NCI-H748 (cell line): Measurements from ENCODE around the gene SIDT1.

Experiments used
- DNase-seq: peaks from one replicate; lab custom pipeline; 2025; ENCODE audit not compliant: unreplicated experiment; lab: John Stamatoyannopoulos, UW

Gene SIDT1

GRCh38 chr3:113589971-113590370 is 57.6 kb downstream of the SIDT1 start:
- no peak for DNase-seq

GRCh38 chr3:113590983-113591382 is 58.6 kb downstream of the SIDT1 start:
- DNase-seq: no peak

- peak; percentile 9 for DNase-seq
Observed at GRCh38 chr3:113594066-113594465, 61.7 kb downstream of the SIDT1 start.

GRCh38 chr3:113597596-113598354 is 65.4 kb downstream of the SIDT1 start:
- no peak for DNase-seq

- no peak for DNase-seq
Observed at GRCh38 chr3:113600418-113601182, 68.2 kb downstream of the SIDT1 start.

- no peak for DNase-seq
Observed at GRCh38 chr3:113601240-113601639, 68.9 kb downstream of the SIDT1 start.

GRCh38 chr3:113602256-113602655 is 69.9 kb downstream of the SIDT1 start:
- DNase-seq: no peak

- no peak for DNase-seq
Observed at GRCh38 chr3:113602836-113603235, 70.5 kb downstream of the SIDT1 start.

GRCh38 chr3:113606539-113607218 is 74.3 kb downstream of the SIDT1 start:
- DNase-seq: no peak

GRCh38 chr3:113607219-113607596 is 74.9 kb downstream of the SIDT1 start:
- no peak for DNase-seq

GRCh38 chr3:113614402-113614801 is 82.0 kb downstream of the SIDT1 start:
- no peak for DNase-seq

GRCh38 chr3:113615976-113616375 is 83.6 kb downstream of the SIDT1 start:
- DNase-seq: no peak

- DNase-seq: no peak
Observed at GRCh38 chr3:113617726-113618125, 85.4 kb downstream of the SIDT1 start.

- no peak for DNase-seq
Observed at GRCh38 chr3:113620091-113620490, 87.7 kb downstream of the SIDT1 start.

GRCh38 chr3:113623324-113623723 is 91.0 kb downstream of the SIDT1 start:
- no peak for DNase-seq

- DNase-seq: no peak
Observed at GRCh38 chr3:113623811-113624210, 91.5 kb downstream of the SIDT1 start.

- no peak for DNase-seq
Observed at GRCh38 chr3:113625834-113626233, 93.5 kb downstream of the SIDT1 start.

GRCh38 chr3:113626503-113627371 is 94.4 kb downstream of the SIDT1 start:
- peak; percentile 25 for DNase-seq

- no peak for DNase-seq
Observed at GRCh38 chr3:113628316-113628715, 96.0 kb downstream of the SIDT1 start.

GRCh38 chr3:113628788-113629187 is 96.4 kb downstream of the SIDT1 start:
- DNase-seq: no peak
